HepG2 (cell line): ENCODE measurements around the gene AGBL1. TPM values are rescaled to one million over a fixed set of nuclear protein-coding genes. Genes with fewer than 3 reads are reported as not detected.

Source experiments
- ATAC-seq: fragments of 200-7000 bp; cut with Tn5 transposase; 3 replicates; pipeline ENCODE4 v1.9.1; 2020; ENCODE audit warnings: mild to moderate bottlenecking, moderate library complexity
- BruUV-seq: library from RNA; stranded (reverse); fragments of 400-500 nt; replicated peaks from 2 replicates; lab custom pipeline; 2021; lab: Mats Ljungman, UMichigan
- CTCF ChIA-PET: fragments of 300-600 bp; formaldehyde crosslinking; extraction: SDS; loops from one replicate; lab custom pipeline; 2021; ENCODE audit warnings: low total read pairs, inconsistent platforms, low intra/inter-chr PET ratio; lab: Yijun Ruan, JAX
- POLR2A ChIA-PET: fragments of 350-600 bp; sonication (Branson Sonifier 250); formaldehyde crosslinking; loops from one replicate; lab custom pipeline; 2020; ENCODE audit warnings: antibody characterized with exemption, inconsistent platforms; lab: Yijun Ruan, JAX
- DNase-seq: peaks from one replicate; pipeline ENCODE4 v3.0.0-alpha.2; 2015; ENCODE audit warnings: low spot score
- FAIRE-seq: peaks from 3 replicates; lab custom pipeline; 2011; peaks lifted over from hg19 to GRCh38; lab: Jason Lieb, UNC
- H2AFZ ChIP-seq: one replicate; pipeline ENCODE4 v1.6.1; 2011; ENCODE audit warnings: low read length, inconsistent platforms
- H3K27ac ChIP-seq: fragments of 300-600 bp; 3 replicates; pipeline ENCODE4 v1.8.0; 2011; ENCODE audit warnings: mixed run types, mild to moderate bottlenecking, mixed read lengths, low read length, inconsistent platforms; ENCODE audit not compliant: insufficient read depth; ENCODE audit errors: extremely low read length
- H3K27me3 ChIP-seq, 2 experiments: fragments of 200-600 bp in 1 of 2; 2 replicates in 1 of 2; 3 replicates in 1 of 2; pipeline versions ENCODE4 v1.6.0 to v1.8.0; 2011; ENCODE audit warnings: low read length in 2 of 2, mild to moderate bottlenecking in 2 of 2, moderate library complexity in 2 of 2, inconsistent platforms in 1 of 2; ENCODE audit not compliant: insufficient read depth in 2 of 2, control insufficient read depth in 1 of 2
- H3K36me3 ChIP-seq, 2 experiments: fragments of 200-600 bp in 1 of 2; replicated peaks in 1 of 2; 2 replicates in 1 of 2; 3 replicates in 1 of 2; pipeline versions ENCODE4 v1.5.1 to v1.8.0; 2011; ENCODE audit warnings: low read length in 2 of 2, inconsistent platforms in 1 of 2; ENCODE audit not compliant: insufficient read depth in 2 of 2, control insufficient read depth in 1 of 2
- H3K4me1 ChIP-seq: 2 replicates; pipeline ENCODE4 v1.5.1; 2012; ENCODE audit warnings: low read length, inconsistent platforms; ENCODE audit not compliant: insufficient read depth
- H3K4me2 ChIP-seq: 2 replicates; pipeline ENCODE4 v1.6.0; 2011; ENCODE audit warnings: low read depth, low read length, inconsistent platforms
- H3K4me3 ChIP-seq, 3 experiments: fragments of 200-600 bp in 1 of 3; sonication (generic), shearing (Covaris generic) in 1 of 3; replicated peaks in 1 of 3; 2 replicates each; pipeline ENCODE4 v1.5.1; 2011 to 2016; ENCODE audit warnings: low read length in 3 of 3, inconsistent platforms in 2 of 3, low read depth in 2 of 3, mild to moderate bottlenecking in 2 of 3, control low read depth in 1 of 3, mixed read lengths in 1 of 3; ENCODE audit not compliant: insufficient read depth in 1 of 3
- H3K79me2 ChIP-seq: one replicate; pipeline ENCODE4 v1.6.1; 2011; ENCODE audit warnings: low read length, inconsistent platforms; ENCODE audit not compliant: insufficient read depth
- H3K9ac ChIP-seq: 2 replicates; pipeline ENCODE4 v1.6.0; 2011; ENCODE audit warnings: mild to moderate bottlenecking, low read depth, low read length, inconsistent platforms; ENCODE audit not compliant: insufficient read depth
- H3K9me3 ChIP-seq: 2 replicates; pipeline ENCODE4 v1.5.1; 2012; ENCODE audit warnings: mild to moderate bottlenecking, low read length
- H4K20me1 ChIP-seq: 2 replicates; pipeline ENCODE4 v1.6.0; 2011; ENCODE audit warnings: inconsistent platforms, mild to moderate bottlenecking, low read length, moderate library complexity; ENCODE audit not compliant: insufficient read depth
- ARNT2 ChIP-seq: sonication (generic); formaldehyde crosslinking; IDR thresholded peaks from 2 replicates; pipeline ENCODE4 v1.8.0; 2022; ENCODE audit warnings: mild to moderate bottlenecking, low read depth, missing genetic modification reagents, moderate library complexity
- BRD4 ChIP-seq: sonication (generic); formaldehyde crosslinking; IDR thresholded peaks from 2 replicates; pipeline ENCODE4 v1.4.0; 2020; ENCODE audit warnings: missing genetic modification reagents
- CENPBD1 ChIP-seq: sonication (generic); formaldehyde crosslinking; IDR thresholded peaks from 2 replicates; pipeline ENCODE4 v1.8.0; 2022; ENCODE audit warnings: missing genetic modification reagents, low read depth, mild to moderate bottlenecking, borderline replicate concordance
- HMGA1 ChIP-seq: sonication (generic); formaldehyde crosslinking; conservative IDR thresholded peaks from 2 replicates; pipeline ENCODE4 v1.4.0; 2020; ENCODE audit warnings: missing genetic modification reagents
- NR1H2 ChIP-seq: sonication (generic); formaldehyde crosslinking; IDR thresholded peaks from 2 replicates; pipeline ENCODE4 v1.8.1; 2022; ENCODE audit warnings: low read depth, missing genetic modification reagents, borderline replicate concordance
- PBX2 ChIP-seq: IDR thresholded peaks from 2 replicates; pipeline ENCODE4 v1.6.1; 2016; ENCODE audit warnings: control low read depth
- PRDM4 ChIP-seq: sonication (generic); formaldehyde crosslinking; IDR thresholded peaks from 2 replicates; pipeline ENCODE4 v1.9.0; 2021; ENCODE audit warnings: missing genetic modification reagents, borderline replicate concordance
- SIN3B ChIP-seq: fragments of 150-350 bp; IDR thresholded peaks from 2 replicates; pipeline ENCODE4 v1.6.1; 2014; ENCODE audit warnings: low read length
- ZBTB39 ChIP-seq: sonication (generic); formaldehyde crosslinking; IDR thresholded peaks from 2 replicates; pipeline ENCODE4 v1.5.0; 2020; ENCODE audit warnings: missing genetic modification reagents
- ZNF10 ChIP-seq: sonication (generic); formaldehyde crosslinking; IDR thresholded peaks from 2 replicates; pipeline ENCODE4 v1.4.0; 2020; ENCODE audit warnings: mild to moderate bottlenecking, low read depth, missing genetic modification reagents, borderline replicate concordance
- ZNF343 ChIP-seq: sonication (generic); formaldehyde crosslinking; IDR thresholded peaks from 2 replicates; pipeline ENCODE4 v1.4.0; 2020; ENCODE audit warnings: mild to moderate bottlenecking, missing genetic modification reagents
- ZNF607 ChIP-seq: sonication (generic); formaldehyde crosslinking; IDR thresholded peaks from 2 replicates; pipeline ENCODE4 v1.5.1; 2020; ENCODE audit warnings: missing genetic modification reagents, mild to moderate bottlenecking, borderline replicate concordance
- ZNF615 ChIP-seq: sonication (generic); formaldehyde crosslinking; IDR thresholded peaks from 2 replicates; pipeline ENCODE4 v1.5.0; 2020; ENCODE audit warnings: mild to moderate bottlenecking, missing genetic modification reagents, borderline replicate concordance
- ZNF639 ChIP-seq: conservative IDR thresholded peaks from 2 replicates; pipeline ENCODE4 v1.6.1; 2018; ENCODE audit warnings: missing genetic modification reagents
- ZNF775 ChIP-seq: sonication (generic); formaldehyde crosslinking; IDR thresholded peaks from 2 replicates; pipeline ENCODE4 v1.4.0; 2020; ENCODE audit warnings: missing genetic modification reagents, mild to moderate bottlenecking, moderate library complexity, borderline replicate concordance
- ZNF776 ChIP-seq: sonication (generic); formaldehyde crosslinking; IDR thresholded peaks from 2 replicates; pipeline ENCODE4 v1.4.0; 2020; ENCODE audit warnings: mild to moderate bottlenecking, missing genetic modification reagents
- ZSCAN25 ChIP-seq: sonication (generic); formaldehyde crosslinking; IDR thresholded peaks from 2 replicates; pipeline ENCODE4 v1.8.0; 2022; ENCODE audit warnings: mild to moderate bottlenecking, missing genetic modification reagents
- WGBS: methylation state at CpG from one replicate; pipeline ENCODE4 v1.1.6; 2017; ENCODE audit warnings: low lambda C conversion rate; 5-methylcytosine and 5-hydroxymethylcytosine counted together
- in situ Hi-C: cut with HindIII; loops from 2 replicates; pipeline ENCODE4 v1.10.0; 2017; ENCODE audit warnings: low pct_unique_long_range_greater_than_20kb; ENCODE audit not compliant: extremely low pct_ligation_motif_present
- intact Hi-C: fragments of 100-400 bp; cut with micrococcal nuclease; formaldehyde crosslinking; loops from one replicate; pipeline ENCODE4 v1.10.0; 2022; ENCODE audit not compliant: unreplicated experiment
- polyA plus RNA-seq, 8 experiments: library from polyadenylated mRNA; depleted of rRNA in 3 of 8; stranded (reverse) in 7 of 8; unstranded in 1 of 8; fragments of >200 nt; fragmentation: Illumina TruSeq in 4 of 8; extraction: Trizol in 4 of 8; gene quantifications; 2 replicates each; pipeline versions ENCODE4 v1.2.1 to v1.2.3, GENCODE V29; 2011 to 2016; ENCODE audit warnings: low read depth in 4 of 8, missing spikeins in 1 of 8, mixed read lengths in 1 of 8; ENCODE audit not compliant: insufficient read depth in 1 of 8
- total RNA-seq, 5 experiments: library from RNA; depleted of rRNA; stranded (reverse); fragments of >200 nt; fragmentation: Illumina TruSeq; extraction: Trizol; gene quantifications; 2 replicates each; pipeline ENCODE4 v1.2.3, GENCODE V29; 2016; ENCODE audit warnings: low read depth in 1 of 5

Gene AGBL1
- total and polyA plus RNA-seq, 2 of the 13 experiments (the other 11 are each of a cell fraction or from before 2014, with no cell fraction given): 0.01 TPM; not detected in 1

- TF ChIP-seq ZBTB39 (CRISPR knock-in tag): no peak
These were observed 2.6 kb upstream of the AGBL1 start (continued) for GRCh38 chr15:86077070-86077469.

- FAIRE-seq: no peak
- BruUV-seq: no TSS peak
- in situ Hi-C loops: no loop called here
These were observed 631 bp downstream of the AGBL1 start for GRCh38 chr15:86080302-86080701.

More at GRCh38 chr15:86080302-86080701, 631 bp downstream of the AGBL1 start:
- whole genome bisulfite sequencing: no CpG with 5 or more reads among the region's 1 CpG
- ChIA-PET POLR2A (no interaction called here), CTCF (no interaction called here)
- Histone ChIP-seq H3K79me2 (no peaks in the 10 kb centered on the region), H4K20me1 (no peaks in the 10 kb centered on the region), H3K4me1 (no peaks in the 10 kb centered on the region), H2AFZ (no peak overlapping the region), H3K4me2 (no peak overlapping the region), H3K9ac (no peak overlapping the region), H3K36me3 (no peaks in the 10 kb centered on the region), H3K27ac (no peak overlapping the region), H3K27me3 (no peaks in the 10 kb centered on the region; a peak in 1 of 5 replicates), H3K9me3 (no peaks in the 10 kb centered on the region), H3K4me3 (no peak overlapping the region)
- no peak for DNase-seq
- ATAC-seq: no peak
- TF ChIP-seq ZNF776 (CRISPR knock-in tag) (no peak), ZNF343 (CRISPR knock-in tag) (no peak), PRDM4 (CRISPR knock-in tag) (no peak), ZNF639 (CRISPR knock-in tag) (no peak), ZNF615 (CRISPR knock-in tag) (no peak), SIN3B (no peak), NR1H2 (CRISPR knock-in tag) (no peak), CENPBD1 (CRISPR knock-in tag) (no peak), ZNF10 (CRISPR knock-in tag) (no peak), ARNT2 (CRISPR knock-in tag) (no peak), BRD4 (CRISPR knock-in tag) (no peak), HMGA1 (CRISPR knock-in tag) (no peak), PBX2 (no peak), ZNF607 (CRISPR knock-in tag) (no peak), ZSCAN25 (CRISPR knock-in tag) (no peak), ZNF775 (CRISPR knock-in tag) (no peak)
- intact Hi-C loops: no loop called here
